NCI-H226 (cell line): ENCODE measurements around the gene PFN3.

ENCODE experiments used
- DNase-seq: peaks from one replicate; pipeline ENCODE4 v3.0.0-alpha.2; 2015

PFN3 gene, protein sequence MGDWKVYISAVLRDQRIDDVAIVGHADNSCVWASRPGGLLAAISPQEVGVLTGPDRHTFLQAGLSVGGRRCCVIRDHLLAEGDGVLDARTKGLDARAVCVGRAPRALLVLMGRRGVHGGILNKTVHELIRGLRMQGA

DNA sequence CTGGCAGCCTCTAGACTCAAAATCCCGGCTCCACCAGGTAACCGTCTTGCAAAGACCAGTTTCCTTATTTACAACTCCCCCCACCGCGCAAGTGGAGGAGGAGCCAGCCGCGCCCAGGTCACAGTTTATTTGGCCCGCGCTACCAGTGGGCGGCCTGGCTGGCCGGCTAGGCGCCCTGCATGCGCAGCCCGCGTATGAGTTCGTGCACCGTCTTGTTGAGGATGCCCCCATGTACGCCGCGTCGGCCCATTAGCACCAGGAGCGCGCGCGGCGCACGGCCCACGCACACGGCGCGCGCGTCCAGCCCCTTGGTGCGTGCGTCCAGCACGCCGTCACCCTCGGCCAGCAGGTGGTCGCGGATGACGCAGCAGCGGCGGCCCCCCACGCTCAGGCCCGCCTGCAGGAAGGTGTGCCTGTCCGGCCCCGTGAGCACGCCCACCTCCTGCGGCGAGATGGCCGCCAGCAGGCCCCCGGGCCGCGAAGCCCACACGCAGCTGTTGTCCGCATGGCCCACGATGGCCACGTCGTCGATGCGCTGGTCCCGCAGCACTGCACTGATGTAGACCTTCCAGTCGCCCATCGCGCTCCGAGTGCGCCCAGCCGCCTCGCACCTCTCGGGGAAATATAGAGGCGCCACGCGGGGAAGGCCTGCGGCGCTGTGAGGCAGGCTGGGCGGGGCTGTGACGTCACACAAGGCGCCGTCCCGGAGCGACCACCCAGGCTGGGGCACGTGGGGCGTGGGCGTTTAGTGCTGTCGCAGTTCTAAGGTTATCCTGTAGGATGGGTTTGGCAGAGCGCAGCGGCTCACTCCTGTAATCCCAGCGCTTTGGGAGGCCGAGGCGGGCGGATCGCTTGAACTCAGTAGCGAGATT is at the start of gene PFN3:
Gene PFN3 (minus strand): TSS at position 665 of the 872 bp plus-strand sequence. CDS start 85 bp downstream, at position 580.
- DNase-seq: no peak

GRCh38 chr5:177449140-177450061 is 48.9 kb upstream of the PFN3 start:
- DNase-seq: no peak

GRCh38 chr5:177448244-177448950 is 47.9 kb upstream of the PFN3 start:
- DNase-seq: no peak

DNA sequence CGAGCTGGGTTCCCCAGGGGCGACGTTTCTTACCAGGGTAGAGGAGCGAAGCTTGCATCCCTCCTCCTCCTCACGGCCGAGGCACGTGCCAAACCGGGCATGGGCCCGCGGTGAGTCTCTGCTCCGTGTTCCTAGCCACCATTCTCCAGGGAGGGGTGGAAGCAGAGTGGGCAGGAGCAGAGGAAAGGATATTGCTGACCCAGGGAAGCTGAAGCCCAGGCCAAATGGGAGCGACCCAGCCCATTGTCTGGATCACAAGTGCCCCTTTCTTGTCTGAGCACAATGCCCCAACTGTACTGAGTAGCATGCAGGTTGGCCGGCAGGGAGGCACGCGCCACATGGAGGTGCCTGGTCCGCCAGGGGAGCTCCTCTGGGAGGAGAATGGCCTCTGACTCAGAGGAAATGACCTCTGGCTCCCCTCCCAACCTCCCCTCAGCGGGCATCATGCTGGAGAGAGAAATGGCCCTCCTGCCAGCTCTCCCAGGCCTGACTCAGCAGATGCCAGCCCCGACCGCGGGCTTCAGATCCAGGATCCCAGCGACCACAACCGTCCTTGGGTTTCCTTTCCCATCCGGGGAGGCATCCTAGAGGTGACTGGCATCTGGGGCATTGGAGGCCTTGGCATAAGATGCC is 47.3 kb upstream of the PFN3 start:
- DNase-seq: peak; percentile 97

GRCh38 chr5:177447066-177447610 is 46.7 kb upstream of the PFN3 start:
- DNase-seq: peak; percentile 52

GRCh38 chr5:177446200-177447065 is 46.0 kb upstream of the PFN3 start, which contains the start of gene PRR7:
Gene PRR7 (plus strand): TSS chr5:177446814. CDS start chr5:177455068, 8,254 bp downstream.
- DNase-seq: peak; percentile 53

DNA sequence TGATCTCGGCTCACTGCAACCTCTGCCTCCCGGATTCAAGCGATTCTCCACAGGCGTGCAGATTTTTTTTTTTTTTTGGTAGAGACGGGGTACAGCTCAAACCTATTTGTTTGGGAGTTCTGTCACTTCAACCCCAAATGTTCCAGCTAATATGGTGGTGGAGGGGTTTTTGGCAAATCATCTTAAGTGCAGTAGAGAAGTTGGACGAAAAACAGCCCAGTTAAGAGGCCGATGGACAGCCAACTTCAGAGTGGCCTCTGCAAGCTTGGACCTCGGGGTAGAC is 45.4 kb upstream of the PFN3 start:
- DNase-seq: no peak

- no peak for DNase-seq
Observed at GRCh38 chr5:177445052-177445916, 44.8 kb upstream of the PFN3 start.

GRCh38 chr5:177444106-177445051 is 43.9 kb upstream of the PFN3 start:
- no peak for DNase-seq

- no peak for DNase-seq
Observed at GRCh38 chr5:177443144-177443983, 42.9 kb upstream of the PFN3 start.

GRCh38 chr5:177442066-177442826 is 41.8 kb upstream of the PFN3 start:
- no peak for DNase-seq

- no peak for DNase-seq
Observed at GRCh38 chr5:177440990-177441780, 40.7 kb upstream of the PFN3 start.

DNA sequence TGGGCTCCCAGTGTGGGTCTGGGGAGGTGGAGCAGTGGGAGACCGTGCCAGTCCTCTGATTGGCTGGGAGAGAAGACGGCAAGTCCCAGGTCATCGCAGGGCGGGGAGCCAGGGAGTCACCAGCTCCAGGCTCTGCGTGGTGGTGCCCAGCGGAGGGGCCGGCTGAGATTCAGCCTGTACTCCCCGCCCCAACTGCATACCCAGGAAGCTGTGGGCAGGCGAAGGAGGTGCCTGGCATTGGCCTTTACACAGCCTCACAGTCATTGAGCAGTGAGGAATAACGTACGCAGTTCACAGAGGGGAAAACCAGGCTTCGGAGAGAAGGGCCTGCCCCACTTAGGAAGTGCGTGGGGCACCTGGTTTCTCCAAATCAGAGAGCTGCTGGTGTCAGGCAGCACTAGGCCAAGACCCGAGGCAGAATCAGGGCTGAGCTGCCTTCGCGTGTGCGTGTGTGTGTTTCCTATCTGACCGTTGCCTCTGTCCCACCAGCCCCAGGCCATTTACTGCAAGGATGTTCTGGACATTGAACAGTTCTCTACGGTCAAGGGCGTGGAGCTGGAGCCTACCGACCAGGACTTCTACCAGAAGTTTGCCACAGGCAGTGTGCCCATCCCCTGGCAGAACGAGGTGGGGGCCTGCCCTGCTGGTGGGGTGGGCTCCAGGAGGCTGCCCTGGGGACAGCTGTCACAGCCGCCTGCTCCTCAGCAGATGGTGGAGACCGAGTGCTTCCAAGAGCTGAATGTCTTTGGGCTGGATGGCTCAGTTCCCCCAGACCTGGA is 39.9 kb upstream of the PFN3 start:
- DNase-seq: no peak

DNA sequence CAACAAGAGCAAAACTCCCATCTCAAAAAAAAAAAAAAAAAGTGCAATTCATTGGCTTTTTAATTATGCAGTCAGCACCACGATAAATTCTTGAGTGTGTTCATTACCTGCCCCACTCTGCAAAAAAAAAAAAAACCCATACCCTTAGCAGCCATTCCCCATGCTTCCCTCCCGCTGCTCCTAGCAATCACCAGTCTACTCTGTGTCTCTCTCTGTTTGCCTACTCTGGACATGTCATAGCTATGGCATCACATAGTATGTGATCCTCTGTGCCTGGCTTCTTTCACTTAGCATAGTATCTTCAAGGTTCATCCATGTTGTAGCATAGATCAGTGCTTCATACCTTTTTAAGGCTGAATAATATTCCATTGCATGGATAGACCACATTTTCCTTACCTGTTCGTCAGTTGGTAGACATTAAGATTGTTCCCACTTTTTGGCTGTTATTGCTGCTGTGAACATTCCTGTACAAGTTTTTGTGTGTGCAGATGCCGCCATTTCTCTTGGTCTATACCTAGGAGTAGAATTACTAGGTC is 39.1 kb upstream of the PFN3 start:
- DNase-seq: no peak

DNA sequence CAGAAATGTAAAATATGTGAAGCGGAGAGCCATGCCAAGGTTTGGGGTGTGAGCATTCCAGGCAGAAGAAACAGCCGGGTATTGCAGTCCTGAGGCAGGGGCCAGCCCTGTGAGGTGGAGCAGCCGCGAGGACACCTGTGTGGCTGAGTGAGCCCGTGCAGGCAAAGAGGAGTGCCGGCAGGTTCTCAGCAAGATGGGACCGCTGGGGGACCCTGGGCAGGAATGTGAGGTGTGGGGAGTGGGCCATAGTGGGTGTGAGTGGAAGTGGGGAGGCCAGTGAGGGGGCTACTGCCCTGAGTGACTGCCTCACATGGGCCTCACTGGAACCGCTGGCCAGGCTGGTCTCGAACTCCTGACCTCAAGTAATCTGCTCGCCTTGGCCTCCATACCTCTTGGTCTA is 38.0 kb upstream of the PFN3 start:
- no peak for DNase-seq
